HG02870 (cell line): ENCODE results near the gene MPRIP.
"Not testable (repeated sequence)": the region's sequence is repeated elsewhere in the genome, so short reads cannot be mapped to it uniquely, and the experiment has no call there.

Experiments
- ATAC-seq: cut with Tn5 transposase; IDR thresholded peaks from one replicate; pipeline ENCODE4 v1.9.1; 2021; ENCODE audit warnings: mild to moderate bottlenecking, moderate library complexity; ENCODE audit not compliant: unreplicated experiment

The MPRIP gene

DNA sequence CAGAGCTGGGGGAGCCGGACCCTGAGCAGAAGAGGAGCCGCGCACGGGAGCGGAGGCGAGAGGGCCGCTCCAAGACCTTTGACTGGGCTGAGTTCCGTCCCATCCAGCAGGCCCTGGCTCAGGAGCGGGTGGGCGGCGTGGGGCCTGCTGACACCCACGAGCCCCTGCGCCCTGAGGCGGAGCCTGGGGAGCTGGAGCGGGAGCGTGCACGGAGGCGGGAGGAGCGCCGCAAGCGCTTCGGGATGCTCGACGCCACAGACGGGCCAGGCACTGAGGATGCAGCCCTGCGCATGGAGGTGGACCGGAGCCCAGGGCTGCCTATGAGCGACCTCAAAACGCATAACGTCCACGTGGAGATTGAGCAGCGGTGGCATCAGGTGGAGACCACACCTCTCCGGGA, 116.2 kb downstream of the MPRIP start:
- ATAC-seq, result not testable (repeated sequence)

DNA sequence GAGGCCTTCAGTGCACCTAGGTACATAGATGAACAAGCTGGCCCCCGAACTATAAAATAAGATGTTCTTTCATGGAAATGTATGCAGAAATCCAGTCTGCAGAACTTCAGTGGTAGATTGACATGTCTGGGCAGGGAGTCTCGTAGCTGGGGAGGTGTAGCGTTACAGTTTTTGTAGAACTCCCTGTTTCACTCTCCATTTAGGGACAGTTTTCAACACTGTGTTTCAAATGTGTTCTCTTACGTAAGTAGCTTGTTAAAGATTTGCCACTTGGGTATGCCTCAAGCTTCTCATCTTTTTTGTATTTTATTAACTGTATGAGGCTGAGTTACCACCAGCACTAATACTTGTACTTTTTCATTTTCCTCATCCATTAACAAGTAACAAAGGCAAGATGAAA, 117.3 kb downstream of the MPRIP start:
- no peak for ATAC-seq

DNA sequence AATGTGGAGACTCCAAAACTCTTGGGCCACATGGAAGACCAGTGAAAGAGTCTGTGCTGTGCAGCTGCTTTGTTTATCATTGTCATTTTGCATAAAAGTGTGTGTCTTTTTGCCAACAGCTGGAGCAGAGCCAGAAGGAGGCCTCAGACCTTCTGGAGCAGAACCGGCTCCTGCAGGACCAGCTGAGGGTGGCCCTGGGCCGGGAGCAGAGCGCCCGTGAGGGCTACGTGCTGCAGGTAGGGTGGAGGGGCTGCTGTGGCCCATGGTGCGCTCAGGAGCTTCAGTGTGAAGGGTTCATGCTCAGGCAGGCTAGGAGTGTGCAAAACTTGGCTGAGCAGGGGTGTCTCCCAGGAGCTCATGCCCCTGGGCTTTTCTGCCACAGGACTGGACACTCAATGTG, 118.9 kb downstream of the MPRIP start:
- no peak for ATAC-seq

DNA sequence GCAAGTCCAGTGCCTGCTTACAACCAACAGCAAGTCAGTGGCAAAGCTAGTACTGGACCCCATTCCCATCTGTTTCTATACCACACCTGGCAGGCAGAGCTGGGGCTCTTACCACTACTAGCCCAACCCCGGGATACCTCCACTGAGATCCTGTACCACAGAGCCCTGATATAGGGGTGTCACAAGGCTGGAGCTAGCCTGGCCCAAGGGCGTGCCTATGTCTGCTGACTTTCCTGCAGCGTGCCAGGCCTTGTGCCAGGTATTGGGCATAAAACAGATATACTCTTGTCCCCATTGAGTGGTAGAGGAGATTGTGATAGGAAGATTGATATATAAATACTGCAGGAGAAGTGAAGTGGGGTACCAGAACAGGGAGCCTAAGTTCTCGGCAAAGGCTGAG, 119.5 kb downstream of the MPRIP start:
- no peak for ATAC-seq

DNA sequence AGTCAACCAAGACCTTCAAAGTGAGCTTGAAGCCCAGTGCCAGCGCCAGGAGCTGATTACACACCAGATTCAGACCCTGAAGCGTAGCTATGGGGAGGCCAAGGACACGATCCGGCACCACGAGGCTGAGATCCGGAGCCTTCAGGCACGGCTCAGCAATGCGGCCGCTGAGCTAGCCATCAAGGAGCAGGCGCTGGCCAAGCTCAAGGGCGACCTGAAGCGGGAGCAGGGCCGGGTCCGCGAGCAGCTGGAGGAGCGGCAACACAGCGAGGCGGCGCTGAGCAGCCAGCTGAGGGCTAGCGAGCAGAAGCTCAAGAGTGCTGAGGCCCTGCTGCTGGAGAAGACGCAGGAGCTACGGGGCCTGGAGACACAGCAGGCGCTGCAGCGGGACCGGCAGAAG, 121.9 kb downstream of the MPRIP start:
- no peak for ATAC-seq

DNA sequence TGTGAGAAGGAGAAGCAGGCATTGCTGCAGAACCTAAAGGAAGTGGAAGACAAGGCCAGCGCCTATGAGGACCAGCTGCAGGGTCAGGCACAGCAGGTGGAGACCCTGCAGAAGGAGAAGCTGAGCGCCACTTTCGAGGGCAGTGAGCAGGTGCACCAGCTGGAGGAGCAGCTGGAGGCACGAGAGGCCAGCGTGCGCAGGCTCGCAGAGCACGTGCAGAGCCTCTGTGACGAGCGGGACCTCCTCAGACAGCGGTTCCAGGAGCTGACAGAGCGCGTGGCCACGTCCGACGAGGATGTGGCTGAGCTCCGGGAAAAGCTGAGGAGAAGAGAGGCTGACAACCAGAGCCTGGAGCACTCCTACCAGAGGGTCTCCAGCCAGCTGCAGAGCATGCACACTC, 122.4 kb downstream of the MPRIP start:
- no peak for ATAC-seq

DNA sequence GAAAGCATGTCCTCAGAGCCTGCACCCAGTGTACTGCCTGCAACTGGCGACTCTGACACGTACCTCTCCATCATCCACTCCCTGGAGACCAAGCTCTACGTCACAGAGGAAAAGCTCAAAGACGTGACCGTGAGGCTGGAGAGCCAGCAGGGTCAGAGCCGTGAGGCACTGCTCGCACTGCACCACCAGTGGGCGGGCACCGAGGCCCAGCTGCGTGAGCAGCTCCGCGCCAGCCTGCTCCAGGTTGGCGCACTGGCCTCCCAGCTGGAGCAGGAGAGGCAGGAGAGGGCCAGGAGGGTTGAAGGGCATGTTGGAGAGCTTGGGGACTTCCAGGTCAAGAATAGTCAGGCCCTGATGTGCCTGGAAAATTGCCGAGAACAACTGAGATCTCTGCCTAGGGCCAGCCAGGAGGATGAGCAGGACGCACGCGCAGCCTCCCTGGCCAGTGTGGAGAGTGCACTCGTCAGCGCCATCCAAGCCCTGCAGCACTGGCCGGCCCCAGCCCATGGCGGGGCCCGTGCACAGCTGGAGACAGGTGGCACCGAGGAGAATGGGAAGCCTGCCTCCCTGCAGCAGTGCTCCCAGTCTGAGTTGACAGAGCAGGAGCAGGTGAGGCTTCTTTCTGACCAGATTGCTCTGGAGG, 123.5 kb downstream of the MPRIP start:
- no peak for ATAC-seq

DNA sequence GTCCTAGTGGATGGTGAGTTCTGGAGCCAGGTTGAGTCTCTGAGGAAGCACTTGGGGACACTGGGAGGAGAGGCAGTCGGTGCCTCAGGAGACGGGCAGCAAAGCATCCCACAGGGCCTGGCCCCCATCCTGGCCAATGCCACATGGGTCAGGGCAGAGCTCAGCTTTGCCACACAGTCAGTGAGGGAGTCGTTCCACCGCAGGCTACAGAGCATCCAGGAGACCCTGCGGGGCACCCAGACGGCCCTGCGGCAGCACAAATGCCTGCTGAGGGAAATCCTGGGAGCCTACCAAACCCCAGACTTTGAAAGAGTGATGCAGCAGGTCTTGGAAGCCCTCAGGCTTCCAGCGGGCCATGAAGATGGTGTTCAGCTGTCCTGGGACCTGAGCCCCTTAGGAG, 124.2 kb downstream of the MPRIP start:
- ATAC-seq, result no peak

DNA sequence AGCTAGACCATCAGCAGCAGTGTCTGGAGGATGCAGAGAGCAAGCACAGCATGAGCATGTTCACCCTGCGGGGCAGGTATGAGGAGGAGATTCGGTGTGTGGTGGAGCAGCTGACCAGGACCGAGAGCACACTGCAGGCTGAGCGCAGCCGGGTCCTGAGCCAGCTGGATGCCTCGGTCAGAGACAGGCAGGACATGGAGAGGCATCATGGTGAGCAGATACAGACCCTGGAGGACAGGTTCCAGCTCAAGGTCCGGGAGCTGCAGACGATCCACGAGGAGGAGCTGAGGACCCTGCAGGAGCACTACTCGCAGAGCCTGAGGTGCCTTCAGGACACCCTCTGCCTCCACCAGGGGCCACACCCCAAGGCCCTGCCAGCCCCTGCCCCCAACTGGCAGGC, 125.1 kb downstream of the MPRIP start:
- no peak for ATAC-seq

DNA sequence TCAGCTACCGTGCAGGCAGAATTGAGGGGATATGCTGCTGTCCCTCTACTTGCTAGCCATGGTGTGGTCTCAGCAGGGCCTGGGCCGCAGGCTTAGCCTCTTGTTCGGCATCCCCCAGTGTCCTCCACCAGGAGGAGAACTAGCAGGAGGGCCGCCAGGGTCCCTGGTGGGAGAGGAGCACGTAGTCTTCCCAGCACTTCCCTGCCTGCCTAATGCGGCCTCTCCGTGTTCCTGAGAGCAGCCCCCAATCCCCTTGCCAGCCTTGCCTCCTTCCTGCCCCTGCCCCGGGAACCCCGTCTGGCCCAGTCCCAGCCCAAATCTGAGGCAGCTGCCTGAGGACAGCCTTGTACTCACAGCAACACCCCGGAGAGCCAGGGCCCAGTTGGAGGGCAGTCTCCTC, 125.7 kb downstream of the MPRIP start:
- ATAC-seq, result no peak

DNA sequence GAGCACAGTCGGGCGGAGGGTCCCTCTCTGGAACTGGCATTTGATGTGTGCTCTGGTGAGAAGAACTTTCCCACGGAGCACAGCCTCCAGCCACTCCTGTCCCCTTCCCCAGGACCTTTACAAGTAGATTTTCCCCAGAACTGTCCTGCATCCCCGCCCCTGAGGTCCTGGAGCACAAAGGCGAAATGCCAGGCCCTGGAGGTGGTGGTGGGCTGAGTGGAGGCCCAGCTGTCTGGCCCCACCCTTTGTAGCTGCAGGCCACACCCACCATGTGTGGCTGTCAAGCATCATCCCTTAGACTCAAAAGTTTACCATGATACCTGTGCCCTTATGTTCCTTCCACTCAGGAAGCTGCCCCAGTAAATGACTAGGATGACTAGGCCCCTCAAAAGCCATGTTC, 126.1 kb downstream of the MPRIP start:
- ATAC-seq, result no peak

DNA sequence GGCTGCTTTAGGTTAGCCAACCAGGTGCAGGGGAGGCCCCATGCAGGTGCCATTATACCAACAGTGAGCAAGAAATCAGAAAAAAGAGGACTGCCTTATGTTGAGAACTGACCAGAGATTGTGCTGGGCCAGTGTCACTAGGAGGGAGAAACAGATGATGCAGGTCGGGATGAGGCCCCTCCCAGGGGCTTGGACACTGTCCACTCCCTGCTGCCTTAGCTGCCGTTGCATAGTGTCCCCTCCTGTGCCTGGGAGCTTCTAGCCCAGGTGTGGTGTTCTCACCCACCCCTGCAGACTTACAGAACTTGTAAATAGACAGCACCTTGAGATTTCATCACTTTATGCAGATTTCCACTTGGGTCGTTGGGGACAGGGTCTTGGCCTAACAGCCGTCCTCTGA, 127.1 kb downstream of the MPRIP start:
- ATAC-seq, result no peak

DNA sequence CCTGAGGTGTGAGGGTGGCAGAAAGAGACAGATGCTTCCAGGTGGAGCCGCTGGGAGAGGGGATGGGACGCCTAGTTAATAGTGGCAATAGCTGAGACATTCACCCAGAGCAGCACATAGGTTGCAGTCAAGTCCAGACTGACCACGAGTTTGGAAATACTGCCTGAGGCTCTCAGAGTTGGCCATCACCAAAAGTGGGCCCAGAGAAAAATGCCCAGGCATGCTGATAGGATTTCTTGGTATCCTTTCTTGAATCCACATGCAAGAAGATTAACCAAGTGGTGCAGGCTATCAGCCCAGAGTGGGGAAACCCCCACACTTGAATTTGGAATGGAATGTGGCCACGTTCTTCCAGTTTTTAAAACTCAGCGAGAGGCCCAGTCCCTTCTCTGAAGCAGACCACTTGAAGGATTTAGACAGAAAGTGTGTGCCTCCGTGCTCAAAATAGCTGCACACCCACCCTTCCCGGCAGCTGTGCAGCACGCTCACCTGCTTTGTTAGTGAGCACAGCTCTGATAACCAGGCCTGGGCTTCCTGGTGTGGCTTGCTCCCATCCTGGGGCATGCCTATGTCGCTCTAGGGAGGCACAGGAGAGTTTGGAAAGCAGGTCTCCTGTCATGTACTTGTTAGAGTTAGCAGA, 128.2 kb downstream of the MPRIP start:
- no peak for ATAC-seq

DNA sequence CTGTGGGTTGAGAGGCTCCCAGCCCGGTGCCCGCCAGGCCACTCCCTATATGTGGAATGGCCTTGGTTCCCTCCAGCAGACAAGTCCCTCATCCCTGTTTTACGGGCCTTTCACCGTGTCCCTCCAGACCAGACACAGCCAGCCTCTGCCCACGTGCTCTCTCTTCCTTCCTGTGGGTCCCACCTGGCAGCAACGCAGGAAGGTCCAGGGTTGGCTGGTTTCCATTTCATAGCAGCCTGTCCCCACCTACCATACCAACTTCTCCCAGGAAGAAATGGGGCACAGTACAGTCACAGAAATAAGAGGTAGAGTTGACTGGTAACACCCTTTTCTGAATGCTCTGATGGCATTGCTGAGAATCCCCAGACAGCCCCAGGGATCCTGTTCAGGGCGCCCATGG, 128.9 kb downstream of the MPRIP start:
- no peak for ATAC-seq

DNA sequence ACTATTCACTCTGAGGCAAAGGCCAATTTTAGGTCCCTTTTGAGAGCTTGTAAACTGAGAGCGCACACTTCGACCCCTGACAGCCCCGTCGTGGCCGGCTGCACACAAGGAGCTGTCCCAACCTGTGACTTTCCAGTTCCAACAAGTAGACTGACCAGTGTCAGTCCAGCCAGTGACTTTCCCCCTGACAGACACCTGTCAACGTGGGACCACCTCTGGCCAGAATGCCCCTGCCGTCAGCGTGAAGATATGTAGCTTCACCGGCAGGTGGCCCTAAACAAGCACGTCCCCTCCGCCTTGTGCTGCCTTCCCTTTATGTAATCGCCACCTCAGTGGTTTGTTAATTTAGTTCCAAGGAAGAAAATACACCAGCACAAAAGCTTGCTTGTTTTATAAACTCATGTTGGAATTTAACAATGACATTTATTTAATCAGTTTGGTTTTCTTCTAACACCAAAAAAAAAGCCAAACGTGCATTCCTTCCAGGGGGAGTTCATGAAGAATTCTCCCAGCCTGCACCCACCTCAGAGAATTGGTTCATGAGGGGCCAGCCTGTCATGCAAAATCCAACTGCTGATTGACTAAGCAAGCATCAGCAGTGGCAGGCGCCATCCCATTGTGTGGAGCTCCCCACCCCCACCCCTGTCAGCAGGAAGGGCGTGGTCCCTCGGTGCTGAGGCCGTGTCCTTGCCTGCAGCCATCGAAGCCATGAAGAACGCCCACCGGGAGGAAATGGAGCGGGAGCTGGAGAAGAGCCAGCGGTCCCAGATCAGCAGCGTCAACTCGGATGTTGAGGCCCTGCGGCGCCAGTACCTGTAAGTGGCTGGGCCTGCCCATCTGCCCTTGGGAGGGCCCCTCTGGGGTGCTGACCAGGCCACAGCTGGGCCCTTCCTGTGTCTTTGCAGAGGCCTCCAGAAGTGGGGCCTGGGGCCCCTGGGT, 130.0 kb downstream of the MPRIP start:
- ATAC-seq, result no peak

DNA sequence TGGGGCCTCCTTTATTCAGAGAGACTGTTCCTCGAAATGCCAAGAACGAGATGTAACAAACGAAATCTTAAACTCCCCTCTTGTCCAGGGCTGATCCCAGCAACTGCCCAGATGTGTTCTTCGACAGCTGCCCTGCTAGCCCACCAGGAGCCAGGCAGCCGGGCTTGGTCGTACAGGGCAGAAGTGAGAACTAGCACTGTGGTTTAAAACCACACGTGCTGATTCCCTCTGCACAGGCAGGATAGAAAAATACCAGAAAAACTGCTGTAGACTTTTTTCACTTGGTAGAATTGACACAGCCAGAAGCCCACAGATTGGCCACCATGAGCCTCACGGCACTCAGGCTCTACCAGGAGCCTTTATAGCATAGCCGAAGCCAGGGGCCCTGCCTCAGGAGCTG, 130.7 kb downstream of the MPRIP start:
- ATAC-seq, result no peak

DNA sequence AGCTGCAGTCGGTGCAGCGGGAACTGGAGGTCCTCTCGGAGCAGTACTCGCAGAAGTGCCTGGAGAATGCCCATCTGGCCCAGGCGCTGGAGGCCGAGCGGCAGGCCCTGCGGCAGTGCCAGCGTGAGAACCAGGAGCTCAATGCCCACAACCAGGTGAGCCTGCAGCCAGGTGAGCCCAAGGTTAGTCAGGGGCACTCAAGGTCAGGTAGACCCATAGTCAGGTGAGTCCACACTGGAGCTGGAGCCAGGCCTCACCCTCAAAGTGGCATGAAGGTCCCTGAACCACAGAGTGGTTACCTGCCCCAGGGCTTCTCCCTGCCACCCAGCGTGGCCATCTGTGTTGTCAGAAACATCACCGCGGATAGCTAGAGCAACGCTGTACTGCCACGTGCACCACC, 131.7 kb downstream of the MPRIP start:
- ATAC-seq, result no peak

DNA sequence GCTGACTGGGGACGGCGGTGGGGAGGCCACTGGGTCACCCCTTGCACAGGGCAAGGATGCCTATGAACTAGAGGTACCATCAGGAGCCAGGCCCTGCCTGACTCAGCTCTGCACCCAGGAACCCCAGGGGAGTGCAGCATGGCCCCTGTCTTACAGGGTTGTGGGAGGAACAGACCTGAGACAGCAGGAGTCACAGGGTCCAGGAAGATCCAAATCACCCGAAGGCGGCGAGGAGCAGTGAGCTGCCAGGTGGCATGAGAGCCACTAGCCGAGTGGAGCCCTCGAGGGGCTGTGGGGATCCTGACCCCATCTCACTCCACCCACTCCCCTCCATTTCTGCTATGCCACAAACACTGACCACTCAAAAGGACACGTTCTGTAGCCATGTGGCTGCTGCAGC, 133.1 kb downstream of the MPRIP start:
- ATAC-seq, result no peak

DNA sequence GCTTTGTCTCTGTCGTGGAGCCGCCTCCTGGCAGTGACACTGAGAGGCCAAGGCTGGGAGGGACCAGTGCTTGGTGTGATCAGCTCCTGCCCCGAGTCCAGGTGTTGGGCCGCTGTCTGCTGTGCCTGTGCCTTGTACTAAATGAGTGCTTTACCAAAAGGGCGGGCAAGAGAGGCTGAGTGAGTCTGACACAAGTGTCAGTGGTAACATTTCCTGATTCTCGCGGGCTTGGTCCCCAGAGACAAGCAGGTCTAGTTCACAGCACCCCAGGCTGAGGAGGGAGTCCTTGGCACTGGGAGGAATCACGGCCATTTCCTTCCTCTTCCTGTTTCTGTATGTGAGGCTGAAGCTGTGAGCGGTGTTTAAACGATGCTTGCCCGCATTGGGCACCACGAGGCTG, 133.7 kb downstream of the MPRIP start:
- ATAC-seq, result no peak

DNA sequence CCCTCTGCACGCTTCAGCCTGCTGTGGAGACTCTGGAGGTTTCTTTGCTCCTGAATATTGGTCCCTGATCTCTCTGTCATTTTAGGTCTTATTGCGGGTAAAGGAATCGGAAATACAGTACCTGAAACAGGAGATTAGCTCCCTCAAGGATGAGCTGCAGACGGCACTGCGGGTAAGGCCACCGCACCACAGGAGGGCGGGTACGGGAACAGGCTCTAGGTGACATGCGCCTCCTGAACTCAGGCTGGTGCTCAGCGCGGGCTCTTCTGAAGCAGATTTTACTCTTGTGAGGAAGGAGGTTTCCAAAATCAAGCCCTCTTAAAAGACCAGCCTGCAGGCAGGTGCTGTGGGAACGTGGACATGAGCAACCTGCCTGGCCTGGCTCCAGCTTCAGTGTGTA, 134.1 kb downstream of the MPRIP start:
- ATAC-seq, result no peak

DNA sequence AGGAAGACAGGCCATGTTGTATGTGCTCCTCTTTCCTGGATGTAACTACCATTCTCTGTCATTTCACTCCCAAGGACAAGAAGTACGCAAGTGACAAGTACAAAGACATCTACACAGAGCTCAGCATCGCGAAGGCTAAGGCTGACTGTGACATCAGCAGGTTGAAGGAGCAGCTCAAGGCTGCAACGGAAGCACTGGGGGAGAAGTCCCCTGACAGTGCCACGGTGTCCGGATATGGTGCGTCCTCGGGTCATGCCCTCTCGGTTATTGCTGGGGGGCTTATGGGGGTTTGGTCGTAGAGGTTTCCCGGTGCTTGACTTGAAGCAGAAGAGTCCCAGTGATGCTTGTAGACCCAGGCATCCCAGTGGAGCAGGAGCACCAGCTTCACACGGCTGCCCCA, 134.9 kb downstream of the MPRIP start:
- ATAC-seq, result no peak

DNA sequence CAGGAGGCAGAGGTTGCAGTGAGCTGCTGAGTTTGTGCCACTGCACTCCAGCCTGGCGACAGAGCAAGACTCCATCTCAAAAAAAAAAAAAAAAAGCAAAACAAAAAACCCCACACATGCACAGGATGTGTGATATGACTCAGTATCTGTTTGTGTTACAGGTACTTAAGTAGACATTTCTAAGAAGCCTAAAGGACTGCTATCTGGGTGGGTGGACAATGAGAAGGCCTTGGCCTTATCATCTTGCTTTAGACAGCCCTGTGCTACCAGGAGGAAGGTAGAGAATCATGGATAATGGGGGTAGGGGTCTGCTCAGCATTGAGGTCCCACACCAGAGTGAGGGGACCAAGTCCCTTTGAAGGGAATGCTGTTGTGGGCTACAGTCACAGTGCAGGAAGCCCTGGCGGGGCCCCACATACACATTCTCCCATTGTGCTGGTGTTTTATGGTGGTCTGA, 137.1 kb downstream of the MPRIP start:
- ATAC-seq, result peak; percentile 78
